GM21360 (cell line): Measurements from ENCODE around the gene SLC25A22.

Source experiments
- ATAC-seq: cut with Tn5 transposase; IDR thresholded peaks from one replicate; pipeline ENCODE4 v1.9.1; 2021; ENCODE audit warnings: mild to moderate bottlenecking, moderate library complexity; ENCODE audit not compliant: unreplicated experiment

SLC25A22 gene

GRCh38 chr11:834371-835316 lies 36.6 kb upstream of the SLC25A22 start:
- no peak for ATAC-seq

DNA sequence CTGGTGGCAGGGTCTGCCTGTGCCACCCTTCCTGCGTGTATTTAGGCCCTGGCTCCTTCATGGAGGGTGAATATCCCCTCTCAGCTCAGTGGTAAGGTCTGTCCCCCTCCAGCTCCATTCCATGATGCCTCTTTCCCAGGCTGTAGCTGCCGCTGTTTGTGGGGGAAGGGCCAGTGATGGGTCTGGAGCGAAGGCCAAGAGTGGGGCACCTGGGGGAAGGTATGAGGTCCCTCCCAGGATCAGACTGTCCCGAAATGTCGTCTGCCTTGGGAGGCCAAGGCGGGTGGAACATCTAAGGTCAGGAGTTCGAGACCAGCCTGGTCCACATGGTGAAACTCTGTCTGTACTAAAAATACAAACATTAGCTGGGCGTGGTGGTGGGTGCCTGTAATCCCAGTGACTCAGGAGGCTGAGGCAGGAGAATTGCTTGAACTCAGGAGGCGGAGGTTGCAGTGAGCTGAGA lies 35.8 kb upstream of the SLC25A22 start:
- ATAC-seq, result no peak

- no peak for ATAC-seq
Measured at GRCh38 chr11:833114-833791, 35.2 kb upstream of the SLC25A22 start.

GRCh38 chr11:832529-833113 lies 34.5 kb upstream of the SLC25A22 start, which contains the start of gene CD151:
Gene CD151, plus strand, starts transcription at chr11:832952. Its CDS starts 3,118 bp downstream, at chr11:836070.
- no peak for ATAC-seq

DNA sequence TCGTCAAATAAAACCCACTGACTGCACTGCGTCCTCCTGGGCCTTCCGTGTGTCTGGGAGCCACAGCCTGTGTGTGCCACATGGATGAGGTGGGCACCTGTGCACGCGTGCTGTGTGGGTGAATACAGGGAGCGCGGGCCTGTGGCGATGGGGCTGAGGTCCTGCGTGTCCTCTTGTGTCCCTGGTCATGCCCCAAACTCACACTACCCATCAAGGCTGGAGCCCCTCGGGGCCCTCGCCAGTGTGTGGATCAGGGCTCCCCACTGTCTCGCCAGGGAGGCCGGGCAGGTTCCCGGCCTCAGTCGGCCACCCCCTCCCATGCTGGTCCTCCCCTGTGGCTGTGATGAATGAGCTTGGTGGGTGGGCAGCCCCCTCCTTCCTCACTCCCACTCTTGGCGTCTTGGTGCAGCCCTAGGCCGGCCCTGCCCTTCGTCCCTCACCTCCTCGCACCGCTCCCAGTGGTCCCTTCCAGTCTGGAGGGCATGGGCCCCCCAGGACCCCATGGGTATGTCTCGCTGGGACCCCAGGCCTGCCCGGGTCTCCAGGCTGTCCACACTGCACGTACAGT lies 34.0 kb upstream of the SLC25A22 start:
- no peak for ATAC-seq

- ATAC-seq, result no peak
Measured at GRCh38 chr11:831118-831864, 33.2 kb upstream of the SLC25A22 start.

DNA sequence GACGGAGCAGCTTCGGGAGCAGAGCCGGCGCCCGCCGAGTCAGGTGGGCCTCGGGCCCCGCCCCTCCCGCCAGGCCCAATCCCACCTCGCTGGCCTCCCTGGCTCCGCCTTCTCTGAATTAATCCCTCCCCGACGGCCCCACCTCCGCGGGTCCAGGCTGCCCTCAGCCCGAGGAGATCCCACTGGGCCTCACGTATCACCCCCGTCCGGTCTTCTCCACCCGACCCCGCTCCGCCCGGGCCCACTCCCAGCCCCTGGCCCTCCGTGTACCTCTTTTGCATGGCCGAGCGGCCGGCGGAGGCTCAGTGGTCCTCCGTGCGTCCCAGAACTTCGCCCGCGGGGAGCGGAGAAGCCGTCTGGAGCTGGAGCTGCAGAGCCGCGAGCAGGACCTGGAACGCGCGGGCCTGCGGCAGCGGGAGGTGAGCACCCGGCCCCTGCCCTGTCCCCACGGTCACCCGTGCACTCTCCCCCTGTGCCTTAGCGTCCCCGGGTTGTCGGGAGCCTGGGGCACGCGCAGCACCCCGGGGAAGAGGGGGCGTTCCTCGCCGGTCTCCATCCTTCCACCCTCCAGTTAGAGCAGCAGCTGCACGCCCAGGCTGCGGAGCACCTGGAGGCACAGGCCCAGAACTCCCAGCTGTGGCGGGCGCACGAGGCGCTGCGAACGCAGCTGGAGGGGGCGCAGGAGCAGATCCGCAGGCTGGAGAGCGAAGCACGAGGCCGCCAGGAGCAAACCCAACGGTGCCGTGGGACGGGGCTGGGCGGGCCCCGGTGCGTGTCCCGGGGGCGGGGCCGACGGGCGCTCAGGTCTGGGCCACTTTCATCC lies 32.4 kb upstream of the SLC25A22 start:
- no peak for ATAC-seq

DNA sequence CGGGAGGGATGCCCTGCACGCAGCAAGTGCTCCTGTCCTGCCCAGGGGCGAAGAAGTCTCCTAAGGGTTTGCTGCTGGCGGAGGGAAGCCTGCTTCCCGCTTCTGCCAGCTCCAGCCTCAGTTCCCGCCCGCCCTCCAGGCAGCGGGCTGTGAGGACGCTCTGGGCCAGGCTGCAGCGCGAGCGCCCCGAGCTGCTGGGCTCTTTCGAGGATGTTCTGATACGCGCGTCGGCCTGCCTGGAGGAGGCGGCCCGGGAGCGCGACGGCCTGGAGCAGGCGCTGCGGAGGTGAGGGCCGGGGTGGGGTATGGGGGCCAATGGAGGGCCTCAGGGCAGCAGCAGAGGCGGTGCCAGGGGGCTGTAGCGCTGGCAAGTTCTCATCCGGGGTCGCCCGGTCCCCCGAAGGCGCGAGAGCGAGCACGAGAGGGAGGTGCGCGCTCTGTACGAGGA lies 31.8 kb upstream of the SLC25A22 start:
- no peak for ATAC-seq

DNA sequence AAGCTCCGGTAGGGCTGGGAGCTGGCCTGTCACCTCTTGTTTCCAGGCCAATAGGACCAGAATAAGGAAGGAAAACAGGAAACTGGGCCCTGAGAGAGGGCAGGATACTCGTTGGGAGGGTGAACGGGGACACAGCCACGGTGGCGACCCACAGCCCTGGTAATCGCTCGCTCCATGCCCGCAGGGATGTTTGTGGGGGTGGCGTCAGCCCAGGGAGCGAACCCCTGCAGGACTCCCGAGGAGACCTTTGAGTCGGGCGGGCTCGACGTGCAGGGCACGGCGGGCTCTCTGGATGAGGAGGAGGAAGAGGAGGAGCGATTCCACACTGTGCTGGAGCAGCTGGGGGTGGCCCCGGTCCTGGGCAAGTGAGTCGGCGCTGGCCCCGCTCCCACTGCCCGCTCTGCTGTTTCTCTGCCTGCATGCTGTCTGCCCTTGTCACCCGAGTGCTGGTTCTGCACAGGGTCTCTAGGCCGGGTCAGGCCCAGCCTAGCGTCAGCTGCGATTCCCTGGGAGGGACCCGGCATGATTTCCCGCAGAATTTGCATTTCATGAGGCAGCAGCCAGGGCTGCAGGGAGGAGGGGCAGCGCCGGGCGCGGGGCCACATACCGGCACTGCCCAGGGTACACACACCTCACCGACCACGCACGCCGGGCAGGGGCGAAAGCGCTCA lies 31.2 kb upstream of the SLC25A22 start:
- ATAC-seq, result no peak

- no peak for ATAC-seq
Measured at GRCh38 chr11:828506-829175, 30.6 kb upstream of the SLC25A22 start.

DNA sequence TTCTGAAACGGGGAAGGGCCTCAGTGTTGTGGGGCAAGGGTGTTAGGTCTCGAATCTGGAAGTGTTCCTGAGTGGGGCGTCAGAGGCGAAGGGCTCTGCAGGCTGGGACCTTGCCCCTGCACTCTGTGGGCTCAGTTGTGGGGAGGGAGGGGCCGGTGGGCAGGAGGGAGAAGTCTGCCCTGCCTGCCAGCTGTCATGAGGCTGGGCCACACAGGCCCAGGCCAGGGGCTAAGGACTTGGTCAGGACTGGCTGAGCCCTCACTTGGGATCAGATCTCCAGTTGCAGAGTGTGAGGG lies 29.8 kb upstream of the SLC25A22 start, which contains the start of gene CRACR2B:
Gene CRACR2B, plus strand, starts transcription at position 23 of the 296 bp plus-strand sequence. CDS start 689 bp downstream, outside the sequence.
- no peak for ATAC-seq

DNA sequence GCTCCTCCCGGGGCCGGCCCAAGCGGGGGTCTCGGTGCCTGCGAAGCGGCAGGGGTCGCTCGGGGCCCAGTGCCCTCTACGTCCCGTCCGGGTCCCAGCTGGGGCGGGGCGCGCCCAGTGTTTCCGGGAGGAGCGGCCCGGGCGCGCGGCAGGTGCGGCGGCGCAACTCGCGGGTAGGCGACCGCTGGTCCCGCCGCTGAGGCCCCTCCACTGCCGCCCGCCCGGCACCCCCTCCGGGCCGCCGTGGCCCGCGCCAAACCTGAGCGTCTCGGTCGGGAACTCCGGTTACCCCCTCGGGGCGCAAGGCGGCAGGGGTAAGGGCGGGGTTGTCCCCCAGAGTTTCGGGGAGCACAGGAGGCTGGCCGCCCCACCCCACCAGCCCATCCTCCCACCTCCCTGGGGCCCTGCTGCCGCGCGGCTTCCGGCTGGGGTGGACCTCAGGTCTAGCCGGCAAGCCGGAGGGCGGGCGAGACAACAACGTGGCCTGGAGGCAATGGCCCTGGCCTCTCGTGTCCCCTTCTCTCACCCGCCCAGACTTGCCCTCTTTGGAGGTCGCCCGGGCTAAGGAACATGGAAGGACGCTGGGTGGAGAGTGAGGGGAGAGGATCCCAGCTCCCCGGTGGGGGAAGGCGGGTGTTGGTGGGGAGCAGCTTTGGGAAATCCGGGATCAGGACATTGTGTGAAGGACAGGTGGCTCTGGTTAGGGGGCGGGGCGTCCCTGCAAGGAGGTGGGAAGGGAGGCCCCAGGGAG lies 29.2 kb upstream of the SLC25A22 start:
- ATAC-seq, result no peak

DNA sequence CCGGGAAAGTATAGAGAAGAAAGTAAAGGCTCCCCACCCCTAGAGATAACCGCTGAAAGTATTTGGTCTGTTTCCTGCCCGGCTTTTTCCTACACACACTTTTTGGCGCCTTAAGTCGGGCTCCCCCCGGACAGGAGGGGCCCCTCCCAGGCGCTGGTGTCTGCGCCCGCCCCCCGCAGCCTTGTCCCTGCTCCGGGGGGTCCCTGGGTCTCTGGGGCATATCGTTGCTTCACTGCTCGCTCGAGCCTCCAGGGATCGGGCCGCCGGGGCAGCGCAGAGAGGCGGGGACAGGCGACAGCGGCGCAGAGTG lies 28.7 kb upstream of the SLC25A22 start:
- no peak for ATAC-seq

- ATAC-seq, result no peak
Measured at GRCh38 chr11:826227-826621, 28.1 kb upstream of the SLC25A22 start.

- ATAC-seq, result no peak
Measured at GRCh38 chr11:825366-826226, 27.5 kb upstream of the SLC25A22 start.

DNA sequence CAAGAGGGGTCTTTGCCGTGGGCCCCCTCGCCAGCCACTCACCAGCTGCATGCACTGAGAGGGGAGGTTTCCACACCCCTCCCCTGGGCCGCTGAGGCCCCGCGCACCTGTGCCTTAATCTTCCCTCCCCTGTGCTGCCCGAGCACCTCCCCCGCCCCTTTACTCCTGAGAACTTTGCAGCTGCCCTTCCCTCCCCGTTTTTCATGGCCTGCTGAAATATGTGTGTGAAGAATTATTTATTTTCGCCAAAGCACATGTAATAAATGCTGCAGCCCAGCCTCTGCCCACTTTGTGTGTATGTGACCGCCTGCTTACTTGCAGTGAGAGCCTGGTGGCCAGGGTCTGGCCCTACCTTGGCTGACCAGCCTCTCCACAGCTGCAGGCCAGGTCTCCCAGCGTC lies 26.9 kb upstream of the SLC25A22 start:
- ATAC-seq, result no peak

DNA sequence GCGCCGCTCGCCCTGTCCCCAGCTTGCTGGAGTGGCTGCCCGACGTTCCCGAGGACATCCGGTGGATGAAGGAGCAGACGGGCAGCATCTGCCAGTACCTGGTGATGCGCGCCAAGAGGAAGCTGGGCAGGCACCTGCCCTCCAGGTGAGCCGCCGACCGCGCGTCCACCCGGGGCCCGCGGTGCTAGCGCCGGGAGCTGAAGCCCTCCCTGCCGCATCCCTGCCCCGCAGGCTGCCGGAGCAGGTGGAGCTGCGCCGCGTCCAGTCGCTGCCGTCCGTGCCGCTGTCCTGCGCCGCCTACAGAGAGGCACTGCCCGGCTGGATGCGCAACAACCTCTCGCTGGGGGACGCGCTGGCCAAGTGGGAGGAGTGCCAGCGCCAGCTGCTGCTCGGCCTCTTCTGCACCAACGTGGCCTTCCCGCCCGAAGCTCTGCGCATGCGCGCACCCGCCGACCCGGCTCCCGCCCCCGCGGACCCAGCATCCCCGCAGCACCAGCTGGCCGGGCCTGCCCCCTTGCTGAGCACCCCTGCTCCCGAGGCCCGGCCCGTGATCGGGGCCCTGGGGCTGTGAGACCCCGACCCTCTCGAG lies 26.3 kb upstream of the SLC25A22 start:
- ATAC-seq, result no peak
